Testis (tissue), 2 donors: ENCODE measurements around the gene MRAP.

Experiments
- POLR2A ChIP-seq: fragments of 450-650 bp; IDR thresholded peaks from one replicate; pipeline ENCODE4 v1.6.1; 2017; ENCODE audit warnings: antibody characterized with exemption, mild to moderate bottlenecking, moderate library complexity
- TF ChIP-seq, protein P1 (sequence below), 3 experiments: fragments of 450-650 bp in 2 of 3; fragments of 200-600 bp in 1 of 3; sonication (generic) in 1 of 3; IDR thresholded peaks; one replicate each; pipeline ENCODE4 v1.5.1; 2016 to 2019; ENCODE audit warnings: antibody characterized with exemption in 3 of 3, mild to moderate bottlenecking in 2 of 3, moderate library complexity in 1 of 3

DNA sequence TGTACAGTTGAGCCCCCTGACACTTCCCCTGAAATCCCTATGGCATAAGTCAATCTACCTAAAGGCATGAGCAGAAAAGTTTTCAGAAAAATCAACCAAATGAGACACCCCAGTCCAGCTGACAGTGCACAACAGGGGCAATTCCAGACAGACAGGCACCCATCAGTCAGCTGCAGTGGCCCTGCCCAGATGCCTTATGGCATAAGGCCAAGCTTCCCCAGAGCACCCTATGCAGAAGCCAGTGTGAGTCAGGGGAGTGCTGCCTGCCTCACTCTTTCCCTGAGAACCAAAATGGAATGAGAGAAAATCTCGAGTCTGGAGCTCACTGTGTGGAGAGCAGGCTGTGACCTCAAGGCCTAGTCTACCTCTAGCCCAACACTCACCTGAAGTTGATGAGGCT, 38.1 kb downstream of the MRAP start:
- TF ChIP-seq, protein P1, sequence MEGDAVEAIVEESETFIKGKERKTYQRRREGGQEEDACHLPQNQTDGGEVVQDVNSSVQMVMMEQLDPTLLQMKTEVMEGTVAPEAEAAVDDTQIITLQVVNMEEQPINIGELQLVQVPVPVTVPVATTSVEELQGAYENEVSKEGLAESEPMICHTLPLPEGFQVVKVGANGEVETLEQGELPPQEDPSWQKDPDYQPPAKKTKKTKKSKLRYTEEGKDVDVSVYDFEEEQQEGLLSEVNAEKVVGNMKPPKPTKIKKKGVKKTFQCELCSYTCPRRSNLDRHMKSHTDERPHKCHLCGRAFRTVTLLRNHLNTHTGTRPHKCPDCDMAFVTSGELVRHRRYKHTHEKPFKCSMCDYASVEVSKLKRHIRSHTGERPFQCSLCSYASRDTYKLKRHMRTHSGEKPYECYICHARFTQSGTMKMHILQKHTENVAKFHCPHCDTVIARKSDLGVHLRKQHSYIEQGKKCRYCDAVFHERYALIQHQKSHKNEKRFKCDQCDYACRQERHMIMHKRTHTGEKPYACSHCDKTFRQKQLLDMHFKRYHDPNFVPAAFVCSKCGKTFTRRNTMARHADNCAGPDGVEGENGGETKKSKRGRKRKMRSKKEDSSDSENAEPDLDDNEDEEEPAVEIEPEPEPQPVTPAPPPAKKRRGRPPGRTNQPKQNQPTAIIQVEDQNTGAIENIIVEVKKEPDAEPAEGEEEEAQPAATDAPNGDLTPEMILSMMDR (IDR thresholded peaks at IDR 0.05) = no peak
- TF ChIP-seq POLR2A = no peak
